ENCODE data around the gene KRT77.

- TF ChIP-seq CTCF (IDR thresholded peaks at IDR 0.05) (no peak), POLR2A (IDR thresholded peaks at IDR 0.05) (no peak)
Measured at GRCh38 chr12:52649066-52649465, 54.3 kb downstream of the KRT77 start.
